Measurements from ENCODE around the gene SRC. TPM values are rescaled to one million over a fixed set of nuclear protein-coding genes. Genes with fewer than 3 reads are reported as not detected.

The SRC gene
- total RNA-seq, 1 donor, result 17.8 TPM

- no peak for DNase-seq (ENCODE audit: low read depth in 2 of 3, low spot score in 2 of 3)
These were observed 96.6 kb downstream of the SRC start for GRCh38 chr20:37442547-37442946.

GRCh38 chr20:37442986-37443385, 97.0 kb downstream of the SRC start:
- no peak for DNase-seq (ENCODE audit: low read depth in 2 of 3, low spot score in 2 of 3)

- DNase-seq (ENCODE audit: low read depth in 2 of 3, low spot score in 2 of 3), result no peak
These were observed 97.7 kb downstream of the SRC start for GRCh38 chr20:37443596-37443995.

GRCh38 chr20:37445041-37445440, 99.1 kb downstream of the SRC start:
- DNase-seq (ENCODE audit: low read depth in 2 of 3, low spot score in 2 of 3), result no peak

GRCh38 chr20:37446286-37447032, 100.5 kb downstream of the SRC start:
- DNase-seq (ENCODE audit: low read depth in 2 of 3, low spot score in 2 of 3), result no peak

- no peak for DNase-seq (ENCODE audit: low read depth in 2 of 3, low spot score in 2 of 3)
These were observed 101.7 kb downstream of the SRC start for GRCh38 chr20:37447688-37448087.

- no peak for DNase-seq (ENCODE audit: low read depth in 2 of 3, low spot score in 2 of 3)
These were observed 103.3 kb downstream of the SRC start for GRCh38 chr20:37449276-37449675.

GRCh38 chr20:37450344-37450743, 104.4 kb downstream of the SRC start:
- DNase-seq (ENCODE audit: low read depth in 2 of 3, low spot score in 2 of 3), result no peak

GRCh38 chr20:37451616-37452015, 105.7 kb downstream of the SRC start:
- no peak for DNase-seq (ENCODE audit: low read depth in 2 of 3, low spot score in 2 of 3)

GRCh38 chr20:37452236-37452635, 106.3 kb downstream of the SRC start:
- DNase-seq (ENCODE audit: low read depth in 2 of 3, low spot score in 2 of 3), result no peak

- DNase-seq (ENCODE audit: low read depth in 2 of 3, low spot score in 2 of 3), result no peak
These were observed 107.3 kb downstream of the SRC start for GRCh38 chr20:37453288-37453687.

GRCh38 chr20:37453836-37454235, 107.9 kb downstream of the SRC start:
- DNase-seq (ENCODE audit: low read depth in 2 of 3, low spot score in 2 of 3), result no peak

- no peak for DNase-seq (ENCODE audit: low read depth in 2 of 3, low spot score in 2 of 3)
These were observed 108.9 kb downstream of the SRC start for GRCh38 chr20:37454636-37455385.

Other genes starting within 250 kb of the SRC start
- gene RPN2, start 166.8 kb upstream of the SRC start, total RNA-seq, result 300 TPM
- gene MROH8, start 166.6 kb upstream of the SRC start, total RNA-seq, result 2.2 TPM
- gene GHRH, start 84.3 kb upstream of the SRC start, total RNA-seq, result not detected
- 13.5 TPM for gene MANBAL, start 56.5 kb upstream of the SRC start, total RNA-seq
- gene NNAT, start 175.1 kb downstream of the SRC start, total RNA-seq, result 2.2 TPM
- 31.0 TPM for gene BLCAP, start 181.7 kb downstream of the SRC start, total RNA-seq